GM21576 (cell line): ENCODE measurements around the gene PCDHB16.
"Not testable (repeated sequence)": the region's sequence is repeated elsewhere in the genome, so short reads cannot be mapped to it uniquely, and the experiment has no call there.

ENCODE experiments used
- ATAC-seq: cut with Tn5 transposase; IDR thresholded peaks from one replicate; pipeline ENCODE4 v1.9.1; 2021; ENCODE audit warnings: mild to moderate bottlenecking, moderate library complexity; ENCODE audit not compliant: unreplicated experiment

Gene PCDHB16

DNA sequence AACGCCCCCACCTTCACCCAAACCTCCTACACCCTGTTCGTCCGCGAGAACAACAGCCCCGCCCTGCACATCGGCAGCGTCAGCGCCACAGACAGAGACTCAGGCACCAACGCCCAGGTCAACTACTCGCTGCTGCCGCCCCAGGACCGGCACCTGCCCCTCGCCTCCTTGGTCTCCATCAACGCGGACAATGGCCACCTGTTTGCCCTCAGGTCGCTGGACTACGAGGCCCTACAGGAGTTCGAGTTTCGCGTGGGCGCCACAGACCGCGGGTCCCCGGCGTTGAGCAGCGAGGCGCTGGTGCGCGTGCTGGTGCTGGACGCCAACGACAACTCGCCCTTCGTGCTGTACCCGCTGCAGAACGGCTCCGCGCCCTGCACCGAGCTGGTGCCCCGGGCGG is 42.7 kb downstream of the PCDHB16 start:
- not testable (repeated sequence) for ATAC-seq

DNA sequence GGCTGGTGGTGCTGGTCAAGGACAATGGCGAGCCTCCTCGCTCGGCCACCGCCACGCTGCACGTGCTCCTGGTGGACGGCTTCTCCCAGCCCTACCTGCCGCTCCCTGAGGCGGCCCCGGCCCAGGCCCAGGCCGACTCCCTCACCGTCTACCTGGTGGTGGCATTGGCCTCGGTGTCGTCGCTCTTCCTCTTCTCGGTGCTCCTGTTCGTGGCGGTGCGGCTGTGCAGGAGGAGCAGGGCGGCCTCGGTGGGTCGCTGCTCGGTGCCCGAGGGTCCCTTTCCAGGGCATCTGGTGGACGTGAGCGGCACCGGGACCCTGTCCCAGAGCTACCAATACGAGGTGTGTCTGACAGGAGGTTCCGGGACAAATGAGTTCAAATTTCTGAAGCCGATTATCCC is 43.2 kb downstream of the PCDHB16 start:
- ATAC-seq, result not testable (repeated sequence)

GRCh38 chr5:141234109-141234667 is 52.0 kb downstream of the PCDHB16 start:
- no peak for ATAC-seq
